Ovary (tissue), 9 donors: Measurements from ENCODE around the gene CGB7. TPM values are rescaled to one million over a fixed set of nuclear protein-coding genes. Genes with fewer than 3 reads are reported as not detected.

Source experiments
- DNase-seq, 5 donors: peaks; one replicate each; pipeline ENCODE4 v3.0.0-alpha.2; 2019 to 2020
- H3K27ac ChIP-seq, 2 donors: fragments of 200-600 bp; one replicate each; pipeline versions ENCODE4 v1.5.1 to v1.8.0; 2019 to 2022
- H3K27me3 ChIP-seq: fragments of 200-600 bp; one replicate; pipeline ENCODE4 v1.8.0; 2022
- H3K36me3 ChIP-seq: fragments of 200-600 bp; sonication (generic); one replicate; pipeline ENCODE4 v1.5.1; 2019
- H3K4me1 ChIP-seq: one replicate; pipeline ENCODE4 v1.8.1; 2013; ENCODE audit warnings: mild to moderate bottlenecking, moderate library complexity; ENCODE audit not compliant: insufficient read depth
- H3K4me3 ChIP-seq: fragments of 200-600 bp; sonication (generic); one replicate; pipeline ENCODE4 v1.5.1; 2017
- H3K9me3 ChIP-seq, 2 donors: fragments of 200-600 bp in 1 of 2; sonication (generic) in 1 of 2; one replicate each; pipeline versions ENCODE4 v1.5.1 to v1.8.1; 2013 to 2019; ENCODE audit warnings: mild to moderate bottlenecking in 1 of 2, moderate library complexity in 1 of 2
- EP300 ChIP-seq: sonication (generic); formaldehyde crosslinking; IDR thresholded peaks from one replicate; pipeline ENCODE4 v1.6.1; 2017; ENCODE audit warnings: antibody characterized with exemption
- POLR2A ChIP-seq: fragments of 450-650 bp; IDR thresholded peaks from one replicate; pipeline ENCODE4 v1.6.1; 2017; ENCODE audit warnings: antibody characterized with exemption, mild to moderate bottlenecking, moderate library complexity
- WGBS, 3 donors: extraction: QIAGEN DNeasy Blood & Tissue Kit in 1 of 3; methylation state at CpG; one replicate each; pipeline versions ENCODE4 v1.1.5 to v1.1.7; 2013 to 2017; 5-methylcytosine and 5-hydroxymethylcytosine counted together
- intact Hi-C, 4 donors: fragments of 100-400 bp; cut with DNase I; formaldehyde crosslinking; loops; one replicate each; pipeline versions ENCODE4 v1.11.0 to v1.15.1; 2022 to 2023
- polyA plus RNA-seq, 2 donors: library from polyadenylated mRNA; stranded (reverse); fragments of 200-250 nt in 1 of 2; fragments of 350-450 nt in 1 of 2; fragmentation: Illumina TruSeq in 1 of 2; extraction: RNeasy Lipid Tissue Mini Kit (QIAGEN cat#74804) in 1 of 2; gene quantifications; one replicate each; pipeline ENCODE4 v1.2.3, GENCODE V29; 2013 to 2014
- total RNA-seq, 7 donors: library from RNA; depleted of rRNA in 2 of 7; stranded (reverse); fragments of >200 nt in 2 of 7; fragmentation: NEBNext Ultra II Directional in 3 of 7; extraction: Animal tissue kit (Norgen Biotek cat#: 25700) in 3 of 7; gene quantifications; one replicate each; pipeline versions ENCODE4 v1.1.0 to v1.2.4, GENCODE V29; 2016 to 2023
- TF ChIP-seq, protein P1 (sequence below), 3 donors: fragments of 450-650 bp in 2 of 3; fragments of 200-600 bp in 1 of 3; IDR thresholded peaks; one replicate each; pipeline versions ENCODE4 v1.5.1 to v1.8.0; 2016 to 2022; ENCODE audit warnings: antibody characterized with exemption in 3 of 3, mild to moderate bottlenecking in 1 of 3
- donor health status: DM: no; HTN: no; CAD: no; lungs with moderate emphysema.
- donor health status: DM: no; HTN: no; CAD: no.
- donor health status: Bipolar disorder and iron deficiency.
- donor health status: DM: yes; HTN: yes; CAD: no.
- donor health status: DM: no; HTN: no; CAD: no.
- donor health status: DM: yes; HTN: yes; CAD: no.

Gene CGB7
- total and polyA plus RNA-seq, 9 donors = 0.15 TPM; not detected in 8

DNA sequence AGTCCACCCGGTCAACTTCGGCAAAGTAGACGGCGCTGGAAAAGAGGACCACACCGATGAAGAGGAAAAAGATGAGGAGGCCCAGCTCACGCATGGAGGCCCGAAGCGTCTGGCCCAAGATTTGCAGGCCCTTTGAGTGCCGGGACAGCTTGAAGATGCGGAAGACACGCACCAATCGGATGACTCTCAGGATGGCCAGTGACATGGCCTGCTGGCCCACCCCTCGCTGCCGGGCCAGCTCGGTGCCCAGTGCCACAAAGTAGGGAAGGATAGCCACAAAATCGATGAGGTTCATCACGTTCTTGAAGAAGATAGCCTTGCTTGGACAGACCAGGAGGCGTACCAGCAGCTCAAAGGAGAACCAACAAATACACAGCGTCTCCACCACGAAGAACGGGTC is 12.9 kb upstream of the CGB7 start:
- Histone ChIP-seq H3K9me3 (no peaks in the 10 kb centered on the region), H3K36me3 (no peaks in the 10 kb centered on the region), H3K27me3 (peaks cover 3% of the 10 kb centered on the region), H3K27ac (no peak overlapping the region), H3K4me3 (no peak overlapping the region), H3K4me1 (no peaks in the 10 kb centered on the region)
- 93 to 97% (median 96%) methylated on average over 21 of the region's 21 CpGs for WGBS, 3 donors
- TF ChIP-seq EP300 (no peak), POLR2A (no peak)
- TF ChIP-seq, protein P1, sequence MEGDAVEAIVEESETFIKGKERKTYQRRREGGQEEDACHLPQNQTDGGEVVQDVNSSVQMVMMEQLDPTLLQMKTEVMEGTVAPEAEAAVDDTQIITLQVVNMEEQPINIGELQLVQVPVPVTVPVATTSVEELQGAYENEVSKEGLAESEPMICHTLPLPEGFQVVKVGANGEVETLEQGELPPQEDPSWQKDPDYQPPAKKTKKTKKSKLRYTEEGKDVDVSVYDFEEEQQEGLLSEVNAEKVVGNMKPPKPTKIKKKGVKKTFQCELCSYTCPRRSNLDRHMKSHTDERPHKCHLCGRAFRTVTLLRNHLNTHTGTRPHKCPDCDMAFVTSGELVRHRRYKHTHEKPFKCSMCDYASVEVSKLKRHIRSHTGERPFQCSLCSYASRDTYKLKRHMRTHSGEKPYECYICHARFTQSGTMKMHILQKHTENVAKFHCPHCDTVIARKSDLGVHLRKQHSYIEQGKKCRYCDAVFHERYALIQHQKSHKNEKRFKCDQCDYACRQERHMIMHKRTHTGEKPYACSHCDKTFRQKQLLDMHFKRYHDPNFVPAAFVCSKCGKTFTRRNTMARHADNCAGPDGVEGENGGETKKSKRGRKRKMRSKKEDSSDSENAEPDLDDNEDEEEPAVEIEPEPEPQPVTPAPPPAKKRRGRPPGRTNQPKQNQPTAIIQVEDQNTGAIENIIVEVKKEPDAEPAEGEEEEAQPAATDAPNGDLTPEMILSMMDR (IDR thresholded peaks at IDR 0.05) = no peak
- no peak for DNase-seq
- intact Hi-C loops = no loop called here

DNA sequence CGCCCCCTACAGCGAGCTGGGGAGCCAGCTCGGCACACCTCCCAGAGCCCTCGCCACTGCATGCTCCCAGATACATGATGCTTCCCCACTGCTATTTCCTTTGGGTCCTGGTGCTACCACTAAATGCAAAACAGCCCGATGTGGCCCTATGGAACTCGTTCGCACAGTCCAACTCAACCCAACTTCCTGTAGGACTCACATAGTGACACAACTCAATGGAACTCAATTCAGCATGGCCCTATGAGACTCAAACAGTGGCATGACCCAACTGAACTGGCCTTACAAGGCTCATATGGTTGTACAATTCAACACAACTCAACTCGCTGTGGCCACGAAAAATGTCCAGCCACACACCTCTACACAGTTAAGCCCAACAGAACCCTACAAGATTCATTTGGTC is 11.5 kb upstream of the CGB7 start:
- DNase-seq = no peak
- intact Hi-C loops = no loop called here
- WGBS, 3 donors = 90 to 95% (median 95%) methylated on average over 9 of the region's 9 CpGs
- Histone ChIP-seq H3K4me1 (peaks cover 2% of the 10 kb centered on the region), H3K9me3 (no peaks in the 10 kb centered on the region), H3K36me3 (no peaks in the 10 kb centered on the region), H3K27ac (no peak overlapping the region), H3K27me3 (peaks cover 3% of the 10 kb centered on the region), H3K4me3 (no peak overlapping the region)
- TF ChIP-seq EP300 (no peak), POLR2A (no peak)
- TF ChIP-seq, protein P1 (IDR thresholded peaks at IDR 0.05) = no peak

DNA sequence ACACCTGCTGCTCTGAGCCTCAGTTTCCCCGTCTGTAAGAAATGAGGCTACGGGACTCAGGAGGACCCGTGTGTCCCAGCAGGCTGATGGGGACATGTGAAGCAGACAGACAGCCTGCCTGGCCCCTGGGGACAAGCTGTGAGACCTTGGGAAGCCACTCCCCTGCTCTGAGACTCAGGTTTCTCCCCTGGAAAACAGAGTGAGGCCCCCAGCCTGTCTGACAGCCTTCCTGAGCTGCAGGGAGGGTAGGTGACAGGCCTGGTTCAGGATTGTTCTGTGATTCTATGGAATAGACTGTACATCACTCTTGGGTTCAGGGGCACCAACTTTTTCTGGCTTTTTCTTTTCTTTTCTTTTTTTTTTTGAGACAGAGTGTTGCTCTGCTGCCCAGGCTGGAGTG is 10.0 kb upstream of the CGB7 start:
- TF ChIP-seq EP300 = no peak
- TF ChIP-seq, protein P1 (IDR thresholded peaks at IDR 0.05) = no peak
- no peak for TF ChIP-seq POLR2A
- no peaks in the 10 kb centered on the region for H3K27me3 ChIP-seq
- no peak overlapping the region for H3K27ac ChIP-seq
- H3K4me1 ChIP-seq = peaks cover 2% of the 10 kb centered on the region
- H3K36me3 ChIP-seq = no peaks in the 10 kb centered on the region
- H3K4me3 ChIP-seq = no peak overlapping the region
- no peak for DNase-seq
- intact Hi-C loops = no loop called here
- 48 to 61% (median 53%) methylated on average over 3 of the region's 3 CpGs for WGBS, 3 donors
- no peaks in the 10 kb centered on the region for H3K9me3 ChIP-seq

DNA sequence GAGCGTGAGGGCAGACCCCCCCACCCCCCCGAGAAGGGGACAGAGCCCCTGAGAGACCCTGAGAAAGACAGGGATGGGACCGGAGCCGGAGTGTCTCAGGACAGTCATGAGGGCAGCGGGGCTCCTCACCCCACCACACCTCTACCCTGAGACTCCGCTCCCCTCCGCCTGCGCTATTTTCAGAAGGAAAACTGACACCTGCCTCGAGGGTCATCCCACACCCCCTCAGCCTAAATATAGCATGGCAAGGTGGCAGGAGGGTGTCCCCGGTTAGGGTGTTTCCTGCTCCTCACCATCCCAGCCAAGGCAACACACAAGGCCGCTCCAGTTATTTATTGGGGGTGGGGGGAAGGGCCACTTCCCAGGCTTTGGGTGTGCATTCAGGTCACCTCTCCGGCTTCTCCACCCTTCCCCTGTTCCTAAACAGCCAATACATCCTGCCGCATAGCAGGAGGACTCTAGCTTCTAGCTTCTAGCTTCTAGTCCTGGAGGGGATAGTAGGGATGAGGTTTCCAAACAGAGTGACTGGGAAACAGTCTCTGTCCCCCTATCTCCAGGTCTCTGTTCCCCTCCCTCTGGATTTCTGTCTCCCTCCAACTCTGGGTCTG is 8.5 kb upstream of the CGB7 start:
- TF ChIP-seq POLR2A = no peak
- TF ChIP-seq, protein P1 (IDR thresholded peaks at IDR 0.05) = no peak
- no peak for TF ChIP-seq EP300
- Histone ChIP-seq H3K36me3 (no peaks in the 10 kb centered on the region), H3K4me3 (no peak overlapping the region), H3K4me1 (peaks cover 2% of the 10 kb centered on the region), H3K9me3 (no peaks in the 10 kb centered on the region), H3K27me3 (no peaks in the 10 kb centered on the region), H3K27ac (no peak overlapping the region)
- intact Hi-C loops = no loop called here
- DNase-seq = no peak
- WGBS, 3 donors = 52 to 60% (median 59%) methylated on average over 13 of the region's 13 CpGs
